GM23338 (cell line): ENCODE results near the gene GPRIN1. TPM values are rescaled to one million over a fixed set of nuclear protein-coding genes. Genes with fewer than 3 reads are reported as not detected.

ENCODE experiments used
- ATAC-seq: fragments of 200-7000 bp; cut with Tn5 transposase; 3 replicates; pipeline ENCODE4 v1.9.1; 2020
- DNase-seq: peaks from one replicate; pipeline ENCODE4 v3.0.0-alpha.2; 2015; ENCODE audit warnings: low spot score
- H2AFZ ChIP-seq: fragments of 200-600 bp; sonication (generic); 2 replicates; pipeline ENCODE4 v1.8.0; 2016; ENCODE audit warnings: antibody characterized with exemption, mild to moderate bottlenecking, moderate library complexity
- H3F3A ChIP-seq: fragments of 200-600 bp; sonication (generic); replicated peaks from 2 replicates; pipeline ENCODE4 v1.8.0; 2017; ENCODE audit warnings: antibody characterized with exemption, mixed run types, low read depth
- H3K27ac ChIP-seq: fragments of 200-600 bp; sonication (generic); 2 replicates; pipeline ENCODE4 v1.6.1; 2016; ENCODE audit warnings: low read depth
- H3K27me3 ChIP-seq: fragments of 200-600 bp; sonication (generic); 2 replicates; pipeline ENCODE4 v1.8.0; 2016; ENCODE audit warnings: mild to moderate bottlenecking, mixed run types, moderate library complexity; ENCODE audit not compliant: insufficient read depth
- H3K36me3 ChIP-seq: fragments of 200-600 bp; sonication (generic); 2 replicates; pipeline ENCODE4 v1.8.0; 2016; ENCODE audit warnings: mild to moderate bottlenecking; ENCODE audit not compliant: insufficient read depth
- H3K4me1 ChIP-seq: fragments of 200-600 bp; sonication (generic); 2 replicates; pipeline ENCODE4 v1.8.0; 2016; ENCODE audit warnings: mild to moderate bottlenecking, moderate library complexity; ENCODE audit not compliant: insufficient read depth
- H3K4me2 ChIP-seq: fragments of 200-600 bp; sonication (generic); 2 replicates; pipeline ENCODE4 v1.7.1; 2017; ENCODE audit warnings: mixed run types
- H3K4me3 ChIP-seq: fragments of 200-600 bp; sonication (generic); 2 replicates; pipeline ENCODE4 v1.6.1; 2016; ENCODE audit warnings: mixed run types
- H3K79me2 ChIP-seq: fragments of 200-600 bp; sonication (generic); replicated peaks from 2 replicates; pipeline ENCODE4 v1.8.0; 2017; ENCODE audit warnings: mild to moderate bottlenecking; ENCODE audit not compliant: insufficient read depth
- H3K9me2 ChIP-seq: fragments of 200-600 bp; sonication (generic); 2 replicates; pipeline ENCODE4 v1.8.0; 2017; ENCODE audit not compliant: insufficient read depth
- H4K20me1 ChIP-seq: fragments of 200-600 bp; sonication (generic); replicated peaks from 2 replicates; pipeline ENCODE4 v1.8.0; 2017; ENCODE audit warnings: mild to moderate bottlenecking; ENCODE audit not compliant: insufficient read depth
- H3K27ac Mint-ChIP-seq: 2 replicates; pipeline ENCODE4 v1.8.0; 2020; ENCODE audit warnings: inconsistent platforms, mild to moderate bottlenecking, moderate library complexity, mixed read lengths
- H3K27me3 Mint-ChIP-seq: 3 replicates; pipeline ENCODE4 v1.8.0; 2022; ENCODE audit warnings: low read depth, mild to moderate bottlenecking, moderate library complexity, mixed read lengths, inconsistent platforms; ENCODE audit not compliant: insufficient read depth, poor library complexity
- H3K36me3 Mint-ChIP-seq: 3 replicates; pipeline ENCODE4 v1.8.0; 2021; ENCODE audit warnings: low read depth, mild to moderate bottlenecking, inconsistent platforms, moderate library complexity, mixed read lengths
- H3K4me1 Mint-ChIP-seq: 3 replicates; pipeline ENCODE4 v1.8.0; 2020; ENCODE audit warnings: mild to moderate bottlenecking, inconsistent platforms, mixed read lengths
- H3K4me3 Mint-ChIP-seq: 3 replicates; pipeline ENCODE4 v1.8.0; 2021; ENCODE audit warnings: moderate library complexity, mild to moderate bottlenecking, inconsistent platforms, mixed read lengths
- H3K9me3 Mint-ChIP-seq: 3 replicates; pipeline ENCODE4 v1.8.0; 2020; ENCODE audit warnings: moderate library complexity, mild to moderate bottlenecking, inconsistent platforms, mixed read lengths
- CREB1 ChIP-seq: fragments of 250-450 bp; sonication (Bioruptor Pico); IDR thresholded peaks from 2 replicates; pipeline ENCODE4 v1.5.0; 2020; ENCODE audit warnings: low read depth, mild to moderate bottlenecking, moderate library complexity
- CTCF ChIP-seq, 2 experiments: fragments of 200-600 bp in 1 of 2; sonication (generic) in 1 of 2; conservative IDR thresholded peaks; 2 replicates each; pipeline versions ENCODE4 v1.5.1 to v1.6.1; 2016 to 2017; ENCODE audit warnings: antibody characterized with exemption in 2 of 2, low read depth in 2 of 2, mild to moderate bottlenecking in 2 of 2, moderate library complexity in 1 of 2
- EZH2phosphoT487 ChIP-seq: fragments of 200-600 bp; sonication (generic); IDR thresholded peaks from one replicate; pipeline ENCODE4 v1.8.1; 2018; ENCODE audit warnings: antibody characterized with exemption; ENCODE audit not compliant: unreplicated experiment
- JUNB ChIP-seq: IDR thresholded peaks from one replicate; pipeline ENCODE4 v1.6.1; 2016; ENCODE audit warnings: antibody characterized with exemption; ENCODE audit not compliant: unreplicated experiment
- NANOG ChIP-seq: IDR thresholded peaks from 2 replicates; pipeline ENCODE4 v1.6.1; 2016; ENCODE audit warnings: antibody characterized with exemption, borderline replicate concordance
- POLR2AphosphoS5 ChIP-seq: IDR thresholded peaks from 2 replicates; pipeline ENCODE4 v1.6.1; 2016; ENCODE audit warnings: antibody characterized with exemption, low read depth
- ZNF114 ChIP-seq: fragments of 250-450 bp; sonication (Bioruptor Pico); IDR thresholded peaks from 2 replicates; pipeline ENCODE4 v1.5.0; 2020; ENCODE audit warnings: mild to moderate bottlenecking, moderate library complexity
- ZNF331 ChIP-seq: fragments of 250-450 bp; sonication (Bioruptor Pico); IDR thresholded peaks from 2 replicates; pipeline ENCODE4 v1.5.0; 2020; ENCODE audit warnings: low read depth, mild to moderate bottlenecking, moderate library complexity
- ZNF462 ChIP-seq: fragments of 250-450 bp; sonication (Bioruptor Pico); IDR thresholded peaks from 2 replicates; pipeline ENCODE4 v1.5.0; 2020; ENCODE audit warnings: mild to moderate bottlenecking, moderate library complexity
- polyA plus RNA-seq: library from polyadenylated mRNA; unstranded; fragments of >200 nt; fragmentation: Nextera tagmentation; extraction: Ambion mirVana; gene quantifications from 2 replicates; pipeline ENCODE4 v1.2.1, GENCODE V29; 2016
- total RNA-seq: library from RNA; depleted of rRNA; stranded (reverse); fragments of >200 nt; shearing (Covaris generic); gene quantifications from 2 replicates; pipeline ENCODE4 v1.2.3, GENCODE V29; 2014

GPRIN1 gene
- total and polyA plus RNA-seq, 2 experiments from 2014 or later: 3.8 to 14.6 TPM

- no peak for TF ChIP-seq ZNF462 (CRISPR knock-in tag)
- no peak for TF ChIP-seq JUNB
- no peak for TF ChIP-seq EZH2phosphoT487
- no peak for TF ChIP-seq POLR2AphosphoS5
Measured at GRCh38 chr5:176659512-176659839, 49.5 kb upstream of the GPRIN1 start (continued).

- Histone ChIP-seq H3K4me3 (no peak overlapping the region), H3F3A (0 out of 2 replicates have a peak, but pooled peaks cover 6% of the 10 kb centered on the region), H3K36me3 (no peaks in the 10 kb centered on the region), H3K27ac (no peak overlapping the region), H3K4me2 (no peak overlapping the region), H3K9me2 (no peaks in the 10 kb centered on the region), H3K79me2 (no peaks in the 10 kb centered on the region), H4K20me1 (no peaks in the 10 kb centered on the region), H3K4me1 (no peaks in the 10 kb centered on the region; the same call in 1 of the 2 replicates), H2AFZ (no peak overlapping the region), H3K27me3 (no peaks in the 10 kb centered on the region)
- Mint-ChIP-seq H3K36me3 (no peaks in the 10 kb centered on the region; the same call in 2 of the 3 replicates), H3K4me3 (no peak overlapping the region), H3K27ac (no peak overlapping the region), H3K4me1 (peaks cover 10% of the 10 kb centered on the region), H3K9me3 (no peaks in the 10 kb centered on the region), H3K27me3 (peaks cover 3% of the 10 kb centered on the region)
- ATAC-seq (no peak), DNase-seq (no peak)
- TF ChIP-seq NANOG: no peak
- TF ChIP-seq POLR2AphosphoS5: no peak
- no peak for TF ChIP-seq ZNF114 (CRISPR knock-in tag)
- TF ChIP-seq CTCF (conservative IDR thresholded peaks at IDR 0.05; ENCODE audit: low read depth in 2 of 2): no peak
- TF ChIP-seq EZH2phosphoT487: no peak
- no peak for TF ChIP-seq CREB1 (CRISPR knock-in tag)
- no peak for TF ChIP-seq ZNF331
Measured at GRCh38 chr5:176658817-176659511, 49.0 kb upstream of the GPRIN1 start.
